ENCODE data around the gene HSPG2. TPM values are rescaled to one million over a fixed set of nuclear protein-coding genes. Genes with fewer than 3 reads are reported as not detected.
A peak's percentile ranks its signal among the peaks of the same experiment; 100 is the strongest.

The HSPG2 gene
- total RNA-seq, 2 donors from 2014 or later = 0.20 TPM; not detected in 1

DNA sequence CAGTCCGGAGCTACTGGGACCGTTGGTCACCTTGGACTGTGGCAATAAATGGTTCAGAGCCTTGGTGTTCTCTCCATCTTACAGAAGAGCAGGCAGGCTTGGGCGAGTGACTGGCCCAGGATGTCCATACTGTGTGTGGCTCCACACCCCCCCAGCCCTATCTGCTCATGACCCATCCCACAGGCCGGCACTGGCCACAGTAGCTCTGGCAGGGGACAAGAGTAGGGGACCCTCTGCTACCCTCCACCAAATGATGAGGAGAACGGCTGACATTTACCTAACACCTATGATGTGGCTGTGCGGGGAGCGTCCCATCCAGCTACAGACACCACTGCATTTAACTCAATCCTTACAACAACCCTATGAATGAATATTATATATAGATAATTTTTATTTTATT is 111.7 kb downstream of the HSPG2 start:
- DNase-seq (ENCODE audit: low spot score) (no peak), ATAC-seq (no peak)
- Mint-ChIP-seq H3K27ac (no peak overlapping the region), H3K36me3 (no peaks in the 10 kb centered on the region), H3K27me3 (no peaks in the 10 kb centered on the region), H3K4me3 (no peak overlapping the region), H3K4me1 (ENCODE audit: low read depth in 2 of 2) (no peaks in the 10 kb centered on the region), H3K9me3 (no peaks in the 10 kb centered on the region)

DNA sequence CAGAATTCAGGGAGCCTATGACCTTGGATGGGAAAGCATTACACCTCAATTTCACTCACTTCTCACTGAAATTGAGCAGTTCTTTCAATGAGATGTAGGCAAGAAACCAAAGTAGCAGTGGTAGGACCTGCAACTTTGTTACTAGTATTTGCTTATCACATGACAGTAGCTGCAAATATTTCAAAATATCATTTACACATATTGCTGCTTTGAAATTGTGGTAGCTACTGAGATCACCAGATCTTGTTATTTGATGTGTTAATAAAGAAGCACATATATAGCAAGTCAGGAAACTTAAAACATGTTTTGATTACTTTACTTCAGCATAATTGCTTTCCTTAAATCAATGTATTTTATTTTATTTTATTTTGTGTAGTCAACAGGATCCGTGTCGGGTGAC is 112.2 kb downstream of the HSPG2 start:
- Mint-ChIP-seq H3K4me1 (ENCODE audit: low read depth in 2 of 2) (no peaks in the 10 kb centered on the region), H3K9me3 (no peaks in the 10 kb centered on the region), H3K36me3 (no peaks in the 10 kb centered on the region), H3K27ac (no peak overlapping the region), H3K4me3 (no peak overlapping the region), H3K27me3 (no peaks in the 10 kb centered on the region)
- ATAC-seq (no peak), DNase-seq (ENCODE audit: low spot score) (no peak)

DNA sequence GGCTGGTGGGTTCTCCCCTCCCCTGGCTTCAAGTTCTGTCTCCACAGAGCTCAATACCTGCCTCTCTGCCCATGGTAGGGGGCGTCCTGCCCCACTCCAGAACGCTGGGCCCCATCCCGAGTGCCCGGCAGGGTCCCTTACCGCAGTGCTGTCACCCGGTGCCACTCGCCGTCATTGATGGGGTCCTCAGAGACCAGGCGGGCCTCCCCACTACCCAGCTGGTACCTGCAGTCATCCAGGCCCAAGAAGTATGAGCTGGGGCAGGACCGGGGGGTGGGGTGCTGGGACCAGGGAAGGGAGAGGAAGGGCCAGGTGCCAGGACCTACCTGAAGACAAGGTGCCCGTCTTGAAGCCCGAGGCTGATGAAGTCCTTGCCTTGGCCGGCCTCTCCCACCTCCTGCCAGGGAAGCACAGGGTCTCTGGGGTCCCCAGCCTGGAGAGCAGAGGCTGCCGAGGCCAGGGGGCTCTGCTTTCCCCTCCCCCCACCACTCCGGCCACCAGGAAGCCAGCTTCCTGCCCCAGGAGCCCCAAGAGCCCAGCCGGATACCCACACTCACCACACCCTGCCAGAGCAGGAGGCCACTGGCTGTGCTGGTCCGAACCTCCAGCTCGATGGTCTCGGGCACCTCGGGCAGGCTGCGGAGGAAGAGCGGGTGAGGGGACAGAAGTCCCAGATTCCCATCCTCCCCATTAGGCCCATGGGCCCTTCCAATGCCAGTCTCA is 113.0 kb downstream of the HSPG2 start:
- DNase-seq (ENCODE audit: low spot score) (no peak), ATAC-seq (peak in 1 of 2 donors; percentile 7)
- peak overlapping the region; percentile 22 for H3K4me3 Mint-ChIP-seq
- no peak overlapping the region for H3K27ac Mint-ChIP-seq
- H3K9me3 Mint-ChIP-seq = no peaks in the 10 kb centered on the region
- H3K4me1 Mint-ChIP-seq (ENCODE audit: low read depth in 2 of 2) = no peaks in the 10 kb centered on the region
- no peaks in the 10 kb centered on the region for H3K27me3 Mint-ChIP-seq
- no peaks in the 10 kb centered on the region for H3K36me3 Mint-ChIP-seq

DNA sequence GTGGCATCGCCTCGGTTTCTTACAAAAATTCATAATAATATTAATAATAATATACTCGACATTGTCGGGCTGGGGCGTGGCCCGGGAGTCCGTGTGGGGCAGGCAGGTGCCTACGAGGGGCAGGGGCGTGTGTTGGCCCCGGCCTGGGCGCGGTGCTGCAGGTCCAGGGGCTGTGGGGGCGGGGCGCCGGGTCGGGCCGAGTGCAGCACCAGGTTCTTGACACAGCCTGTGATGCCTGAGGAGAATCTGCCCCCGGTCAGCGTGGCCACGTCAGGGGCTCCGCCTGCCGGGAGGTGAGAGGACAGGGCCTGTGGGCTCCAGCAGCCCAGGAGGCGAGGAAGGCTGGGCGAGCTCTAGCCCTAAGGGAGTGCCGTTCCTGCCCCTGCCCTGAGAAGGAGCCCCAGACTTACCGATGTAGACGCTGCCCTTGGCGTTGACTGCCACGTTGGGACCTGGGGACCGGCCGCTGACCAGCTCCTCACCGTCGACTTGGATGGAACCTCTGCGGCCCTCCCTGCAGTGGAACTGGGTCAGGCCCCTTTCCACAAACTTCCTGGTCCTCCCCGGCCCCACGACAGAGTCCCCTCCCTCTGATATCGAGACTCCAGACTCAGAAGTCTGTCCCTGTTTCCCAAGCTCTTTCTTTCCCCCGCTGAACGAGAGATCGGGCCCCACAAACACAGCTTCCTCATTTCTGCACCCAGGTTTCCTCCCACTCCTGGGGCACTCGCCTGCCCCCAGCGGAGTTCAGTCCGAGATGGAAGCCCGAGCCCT is 113.7 kb downstream of the HSPG2 start:
- Mint-ChIP-seq H3K27ac (no peak overlapping the region), H3K36me3 (no peaks in the 10 kb centered on the region), H3K27me3 (no peaks in the 10 kb centered on the region), H3K9me3 (no peaks in the 10 kb centered on the region), H3K4me1 (ENCODE audit: low read depth in 2 of 2) (peaks cover 0 to 3% of the 10 kb centered on the region in 2 donors), H3K4me3 (peak overlapping the region; percentile 22)
- DNase-seq (ENCODE audit: low spot score) = no peak
- ATAC-seq = no peak

DNA sequence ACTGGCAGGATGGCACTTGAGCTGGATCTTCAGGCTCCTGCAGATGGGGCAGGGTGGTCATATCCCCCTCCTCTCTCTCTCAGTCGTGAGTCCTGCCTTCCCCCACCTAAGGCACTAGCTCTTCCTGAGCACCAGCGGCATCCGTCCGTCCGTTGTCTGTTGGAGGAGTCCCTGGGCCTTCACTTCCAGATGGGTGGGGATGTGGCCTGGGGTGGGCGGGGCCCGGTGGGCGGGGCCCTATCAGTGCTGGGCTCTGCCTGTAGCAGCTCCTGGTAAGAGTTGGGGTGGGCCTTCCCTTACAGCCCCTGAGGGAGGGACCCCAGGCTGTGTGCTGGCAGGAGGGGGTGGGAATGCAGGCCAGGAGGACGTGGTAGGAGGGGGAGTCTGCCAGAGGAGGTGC is 114.8 kb downstream of the HSPG2 start:
- Mint-ChIP-seq H3K4me3 (no peak overlapping the region), H3K4me1 (ENCODE audit: low read depth in 2 of 2) (peaks cover 0 to 4% of the 10 kb centered on the region in 2 donors), H3K27me3 (no peaks in the 10 kb centered on the region), H3K27ac (no peak overlapping the region), H3K9me3 (no peaks in the 10 kb centered on the region), H3K36me3 (no peaks in the 10 kb centered on the region)
- no peak for ATAC-seq
- DNase-seq (ENCODE audit: low spot score) = no peak

DNA sequence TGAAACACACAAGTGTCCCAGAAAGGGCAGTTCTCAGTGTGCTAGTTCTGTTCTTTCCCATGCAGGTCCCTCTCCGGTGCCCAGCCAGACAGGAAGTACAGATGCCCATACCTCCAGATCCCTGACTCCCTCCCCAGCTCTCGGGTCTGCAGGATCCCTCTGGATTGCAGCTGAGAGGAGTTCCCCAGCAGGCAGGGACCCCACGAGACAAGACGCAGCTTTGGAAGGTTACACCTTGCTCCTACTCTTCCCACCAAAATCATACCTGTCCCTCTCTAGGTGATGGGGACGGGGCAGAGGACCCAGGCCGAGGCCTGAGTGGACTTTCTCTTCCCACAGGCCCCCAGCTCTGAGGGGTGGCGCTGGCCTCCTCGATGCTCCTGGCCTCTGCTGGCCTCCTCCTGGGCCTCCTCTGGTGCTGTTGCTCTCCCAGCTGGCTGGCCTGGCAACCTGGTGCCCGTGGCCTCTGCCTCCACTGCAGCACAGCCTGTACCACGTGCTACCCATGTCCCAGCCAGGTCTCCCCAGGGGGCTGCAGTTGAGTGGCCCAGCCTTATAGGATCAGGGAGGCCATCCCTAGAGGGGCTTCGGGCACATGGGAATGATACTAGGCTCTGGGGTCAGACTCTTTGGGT is 115.6 kb downstream of the HSPG2 start:
- Mint-ChIP-seq H3K9me3 (no peaks in the 10 kb centered on the region), H3K4me1 (ENCODE audit: low read depth in 2 of 2) (peaks cover 0 to 8% of the 10 kb centered on the region in 2 donors), H3K36me3 (no peaks in the 10 kb centered on the region), H3K27me3 (no peaks in the 10 kb centered on the region), H3K4me3 (no peak overlapping the region), H3K27ac (no peak overlapping the region)
- DNase-seq (ENCODE audit: low spot score) (no peak), ATAC-seq (no peak)

DNA sequence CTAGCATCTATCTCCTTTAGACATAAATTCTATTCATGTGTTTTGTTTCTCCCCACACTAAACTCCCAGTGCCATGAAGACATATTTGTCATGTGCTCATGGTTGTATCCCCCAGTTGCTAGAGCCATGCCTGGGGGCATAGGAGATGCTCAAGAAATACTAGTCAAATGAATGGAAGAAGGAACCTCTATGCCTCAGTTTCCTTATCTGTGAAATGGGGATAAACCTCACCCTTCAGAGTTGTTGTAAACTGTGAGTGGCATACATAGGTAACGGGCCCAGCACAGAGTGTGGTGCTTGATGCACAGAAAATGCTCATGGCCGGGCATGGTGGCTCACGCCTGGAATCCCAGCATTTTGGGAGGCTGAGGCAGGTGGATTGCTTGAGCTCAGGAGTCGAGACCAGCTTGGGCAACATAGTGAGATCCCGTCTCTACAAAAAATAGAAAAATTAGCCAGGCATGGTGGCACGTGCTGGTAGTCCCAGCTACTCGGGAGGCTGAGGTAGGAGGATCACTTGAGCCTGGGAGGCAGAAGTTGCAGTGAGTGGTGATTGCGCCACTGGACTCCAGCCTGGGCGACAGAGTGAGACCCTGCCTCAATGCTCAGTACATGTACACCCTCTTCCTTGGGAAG is 116.4 kb downstream of the HSPG2 start:
- H3K4me1 Mint-ChIP-seq (ENCODE audit: low read depth in 2 of 2) = peaks cover 0 to 8% of the 10 kb centered on the region in 2 donors
- H3K27ac Mint-ChIP-seq = no peak overlapping the region
- ATAC-seq (no peak), DNase-seq (ENCODE audit: low spot score) (no peak)
- no peaks in the 10 kb centered on the region for H3K27me3 Mint-ChIP-seq
- H3K4me3 Mint-ChIP-seq = no peak overlapping the region
- H3K36me3 Mint-ChIP-seq = no peaks in the 10 kb centered on the region
- no peaks in the 10 kb centered on the region for H3K9me3 Mint-ChIP-seq

DNA sequence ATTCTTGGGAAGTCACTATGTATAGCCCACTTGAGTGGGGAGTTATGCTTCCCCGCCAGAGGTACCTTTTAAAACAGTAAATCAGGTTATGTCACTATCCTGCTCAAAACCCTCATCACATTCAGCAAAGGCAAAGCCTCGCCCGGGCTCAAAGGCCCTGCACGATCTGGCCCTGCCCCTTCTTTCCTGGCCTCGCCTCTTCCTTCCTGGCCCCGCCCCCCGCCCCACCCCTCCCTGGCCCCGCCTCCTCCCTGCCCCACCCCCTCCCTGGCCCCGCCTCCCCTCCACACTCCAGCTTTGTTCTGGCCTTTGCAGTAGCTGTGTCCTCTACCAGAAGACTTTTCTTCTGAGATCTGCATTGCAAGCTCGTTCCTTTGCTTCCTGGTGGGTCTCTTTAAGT is 118.5 kb downstream of the HSPG2 start:
- Mint-ChIP-seq H3K27ac (no peak overlapping the region), H3K27me3 (peaks cover 4 to 8% of the 10 kb centered on the region in 2 donors), H3K9me3 (peaks cover 4% of the 10 kb centered on the region), H3K4me3 (no peak overlapping the region), H3K4me1 (ENCODE audit: low read depth in 2 of 2) (peaks cover 7 to 16% of the 10 kb centered on the region in 2 donors), H3K36me3 (no peaks in the 10 kb centered on the region)
- ATAC-seq (peak in 1 of 2 donors; percentile 63), DNase-seq (ENCODE audit: low spot score) (no peak)

DNA sequence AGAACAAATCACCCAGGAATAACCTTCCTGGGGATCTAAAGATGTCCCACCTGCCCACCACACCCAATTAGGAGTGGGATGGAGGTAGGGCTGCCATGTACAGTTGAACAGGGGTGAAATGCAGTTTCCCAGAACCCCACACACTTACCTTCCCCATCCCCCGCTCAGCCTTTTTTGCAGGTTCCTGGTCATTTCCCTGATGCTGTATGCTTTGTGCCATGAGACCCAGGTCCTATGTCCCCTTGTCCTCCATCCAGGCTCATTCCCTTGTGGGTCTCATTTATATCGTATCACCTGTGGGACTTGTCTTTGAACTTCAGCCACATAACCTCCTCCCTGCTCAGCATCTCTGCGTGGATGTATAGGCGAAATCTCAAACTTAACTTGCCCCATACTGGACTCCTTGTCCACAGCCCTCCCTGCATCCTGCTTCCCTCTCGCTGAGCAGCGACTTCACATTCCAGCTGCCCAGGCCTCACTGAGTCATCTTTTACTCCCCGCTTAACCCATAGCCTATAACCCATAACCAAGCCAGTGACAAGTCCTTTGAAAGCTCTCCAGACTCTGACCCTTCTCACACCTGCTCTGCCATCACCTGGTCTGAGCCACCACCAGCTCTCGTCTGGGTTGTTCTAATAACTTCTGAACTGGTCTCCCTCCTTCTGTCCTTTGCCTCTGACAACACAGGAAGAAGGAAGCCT is 120.4 kb downstream of the HSPG2 start:
- H3K4me1 Mint-ChIP-seq (ENCODE audit: low read depth in 2 of 2) = peaks cover 7 to 16% of the 10 kb centered on the region in 2 donors
- peaks cover 4 to 8% of the 10 kb centered on the region in 2 donors for H3K27me3 Mint-ChIP-seq
- peaks cover 4% of the 10 kb centered on the region for H3K9me3 Mint-ChIP-seq
- H3K4me3 Mint-ChIP-seq = no peak overlapping the region
- ATAC-seq (no peak), DNase-seq (ENCODE audit: low spot score) (no peak)
- H3K36me3 Mint-ChIP-seq = no peaks in the 10 kb centered on the region
- peak overlapping the region in 1 of 2 donors; percentile 34 for H3K27ac Mint-ChIP-seq

DNA sequence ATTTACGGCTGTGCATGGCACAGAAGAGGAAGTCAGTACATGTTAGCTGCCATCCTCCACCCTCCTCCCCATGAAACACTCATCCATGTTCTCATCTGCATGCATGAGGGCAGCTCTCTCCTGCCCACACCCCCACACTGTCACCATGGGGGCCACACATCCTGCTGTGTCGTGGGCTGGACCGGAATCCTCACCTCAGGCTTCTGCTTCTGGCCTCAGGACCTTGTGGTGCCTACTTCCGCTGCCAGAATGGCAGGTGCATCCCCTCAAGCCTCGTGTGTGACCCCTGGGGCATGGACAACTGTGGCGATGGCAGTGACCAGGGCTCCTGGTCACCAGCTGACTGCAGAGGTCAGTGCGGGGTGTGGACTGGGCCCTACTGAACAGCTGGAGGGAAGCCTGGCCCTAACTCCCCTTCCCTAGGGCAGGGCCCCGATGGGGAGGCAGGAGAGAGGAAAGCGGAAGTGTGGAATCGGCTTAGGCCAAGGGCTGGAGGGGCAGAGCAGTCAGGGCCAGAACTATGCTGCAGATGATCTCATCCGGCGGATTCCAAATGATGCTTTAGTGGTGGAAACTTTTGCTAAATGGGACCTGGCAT is 121.3 kb downstream of the HSPG2 start:
- H3K36me3 Mint-ChIP-seq = no peaks in the 10 kb centered on the region
- H3K27me3 Mint-ChIP-seq = peaks cover 4 to 8% of the 10 kb centered on the region in 2 donors
- peaks cover 7 to 16% of the 10 kb centered on the region in 2 donors for H3K4me1 Mint-ChIP-seq (ENCODE audit: low read depth in 2 of 2)
- H3K9me3 Mint-ChIP-seq = peaks cover 4% of the 10 kb centered on the region
- DNase-seq (ENCODE audit: low spot score) (no peak), ATAC-seq (no peak)
- no peak overlapping the region for H3K4me3 Mint-ChIP-seq
- H3K27ac Mint-ChIP-seq = no peak overlapping the region

DNA sequence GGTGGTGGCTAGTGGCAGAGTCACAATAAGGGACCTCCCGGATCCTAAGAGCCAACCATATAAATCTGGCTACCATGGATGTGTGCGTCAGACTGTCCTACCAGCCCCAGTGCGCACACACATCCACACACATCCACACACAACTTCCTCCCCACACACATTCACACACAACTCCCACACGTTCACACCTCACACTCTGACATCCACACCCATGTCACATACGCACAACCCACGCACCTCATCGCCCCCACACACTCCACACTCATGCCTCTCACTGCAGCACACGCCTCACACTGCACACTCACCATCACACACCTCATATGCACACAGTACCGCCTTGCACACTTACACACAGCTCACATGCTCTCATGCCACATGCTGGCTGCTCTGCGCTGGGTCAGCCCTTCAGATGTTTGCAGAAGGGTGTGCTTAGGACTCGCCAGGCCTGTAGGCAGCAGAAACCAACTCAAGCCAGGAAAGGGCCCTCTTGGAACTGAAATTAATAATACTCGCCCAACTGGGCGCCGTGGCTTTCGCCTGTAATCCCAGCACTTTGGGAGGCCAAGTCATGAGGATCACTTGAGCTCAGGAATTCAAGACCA is 122.0 kb downstream of the HSPG2 start:
- peak overlapping the region in 1 of 2 donors; percentile 34 for H3K27ac Mint-ChIP-seq

DNA sequence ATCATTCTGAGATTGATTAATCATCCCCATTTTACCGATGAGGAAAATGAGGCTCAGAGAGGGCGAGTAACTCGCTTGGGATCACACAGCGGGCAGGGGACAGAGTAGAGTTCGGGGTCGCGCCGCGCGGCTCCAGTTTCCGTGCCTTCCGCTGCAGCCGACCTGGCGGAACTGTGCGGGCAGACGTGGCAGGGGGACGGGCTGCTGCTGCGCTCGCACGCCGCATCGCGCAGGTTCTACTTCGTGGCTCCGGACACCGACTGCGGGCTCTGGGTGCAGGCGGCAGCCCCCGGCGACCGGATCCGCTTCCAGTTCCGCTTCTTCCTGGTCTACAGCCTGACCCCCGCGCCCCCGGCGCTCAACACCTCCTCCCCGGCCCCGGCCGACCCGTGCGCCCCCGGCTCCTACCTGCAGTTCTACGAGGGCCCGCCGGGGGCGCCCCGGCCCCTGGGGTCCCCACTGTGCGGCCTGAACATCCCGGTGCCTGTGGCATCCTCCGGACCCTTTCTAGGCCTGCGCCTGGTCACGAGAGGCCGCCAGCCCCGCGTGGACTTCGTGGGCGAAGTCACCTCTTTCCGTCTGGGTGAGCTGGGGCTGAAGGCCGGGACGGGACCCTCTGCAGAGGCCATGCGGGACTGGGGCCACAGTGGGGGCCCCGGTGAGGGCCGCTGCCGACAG is 122.7 kb downstream of the HSPG2 start:
- ATAC-seq (peak; percentile 73 to 75), DNase-seq (ENCODE audit: low spot score) (no peak)
- Mint-ChIP-seq H3K4me3 (peak overlapping the region; percentile 91), H3K36me3 (no peaks in the 10 kb centered on the region), H3K4me1 (ENCODE audit: low read depth in 2 of 2) (peaks cover 7 to 16% of the 10 kb centered on the region in 2 donors), H3K27me3 (peaks cover 4 to 8% of the 10 kb centered on the region in 2 donors), H3K27ac (peak overlapping the region in 1 of 2 donors; percentile 34), H3K9me3 (peaks cover 4% of the 10 kb centered on the region)

More for the DNA sequence above, 122.0 kb downstream of the HSPG2 start:
- H3K4me1 Mint-ChIP-seq (ENCODE audit: low read depth in 2 of 2) = peaks cover 7 to 16% of the 10 kb centered on the region in 2 donors
- H3K36me3 Mint-ChIP-seq = no peaks in the 10 kb centered on the region
- peak; percentile 31 to 56 for ATAC-seq
- H3K4me3 Mint-ChIP-seq = peak overlapping the region; percentile 91
- peaks cover 4% of the 10 kb centered on the region for H3K9me3 Mint-ChIP-seq
- peaks cover 4 to 8% of the 10 kb centered on the region in 2 donors for H3K27me3 Mint-ChIP-seq
- no peak for DNase-seq (ENCODE audit: low spot score)
